NT2/D1 (cell line): ENCODE measurements around the gene CPLANE1.

Experiments
- SUZ12 ChIP-seq: IDR thresholded peaks from 2 replicates; pipeline ENCODE4 v1.6.1; 2011; ENCODE audit not compliant: insufficient read length, insufficient read depth; ENCODE audit errors: extremely low read depth
- ZNF274 ChIP-seq: IDR thresholded peaks from 2 replicates; pipeline ENCODE4 v1.6.1; 2011; ENCODE audit warnings: mild to moderate bottlenecking, low read depth, low read length

DNA sequence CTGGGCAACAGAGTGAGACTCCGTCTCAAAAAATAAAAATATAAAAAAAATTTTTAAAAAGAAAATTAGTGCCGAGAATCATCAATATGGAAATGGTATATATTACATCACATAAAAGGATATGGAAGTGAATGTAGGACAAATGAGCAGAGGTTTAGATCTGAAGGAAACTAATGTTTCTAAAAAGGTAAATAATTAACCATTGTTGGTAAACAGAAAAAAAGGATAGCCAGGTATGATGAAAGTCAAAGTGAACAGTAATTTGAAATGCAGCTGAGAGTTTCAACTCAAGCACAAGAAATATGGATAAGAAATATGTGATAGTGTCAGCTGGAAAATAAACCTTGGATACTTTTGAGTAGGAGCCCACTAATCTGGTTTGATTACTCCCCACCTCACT lies 76.2 kb downstream of the CPLANE1 start:
- no peak for TF ChIP-seq SUZ12
- TF ChIP-seq ZNF274 = no peak
